NCI-H345 treated with DMSO at 0.1 percent for 48 hours (cell line): ENCODE data around the gene LIPG.

Experiments used
- DNase-seq: peaks from one replicate; lab custom pipeline; 2025; ENCODE audit not compliant: unreplicated experiment; lab: John Stamatoyannopoulos, UW

Gene LIPG

GRCh38 chr18:49610022-49610445, 48.2 kb downstream of the LIPG start:
- DNase-seq = no peak

GRCh38 chr18:49611316-49611715, 49.5 kb downstream of the LIPG start:
- no peak for DNase-seq

GRCh38 chr18:49612515-49613033, 50.7 kb downstream of the LIPG start:
- DNase-seq = no peak

DNA sequence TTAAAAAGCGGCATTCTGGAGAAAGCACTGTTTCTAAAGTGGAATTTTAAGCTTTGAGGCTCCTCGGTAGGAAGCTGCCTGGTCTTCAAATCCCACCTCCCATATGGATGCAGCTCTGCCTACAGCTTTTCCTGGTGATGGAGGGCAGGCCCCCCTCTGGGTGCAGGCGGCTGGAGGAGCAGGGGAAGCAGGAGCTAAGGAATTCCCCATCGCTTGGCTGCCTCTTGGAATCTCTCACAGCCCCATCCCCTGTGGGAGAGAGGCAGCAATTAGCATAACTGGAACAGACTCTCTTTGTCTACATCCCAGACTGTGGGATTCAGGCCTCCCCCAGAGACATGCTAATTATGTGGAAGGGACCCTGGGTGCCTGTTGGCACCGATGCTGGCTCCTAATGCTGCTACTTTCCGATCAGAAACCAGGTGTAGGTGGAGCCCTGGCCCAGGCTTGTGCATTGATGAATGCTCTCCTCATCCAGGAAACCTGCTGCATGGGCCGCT, 51.3 kb downstream of the LIPG start:
- no peak for DNase-seq

GRCh38 chr18:49613641-49614151, 51.8 kb downstream of the LIPG start:
- peak; percentile 66 for DNase-seq

- no peak for DNase-seq
Measured at GRCh38 chr18:49616618-49617328, 54.9 kb downstream of the LIPG start.

DNA sequence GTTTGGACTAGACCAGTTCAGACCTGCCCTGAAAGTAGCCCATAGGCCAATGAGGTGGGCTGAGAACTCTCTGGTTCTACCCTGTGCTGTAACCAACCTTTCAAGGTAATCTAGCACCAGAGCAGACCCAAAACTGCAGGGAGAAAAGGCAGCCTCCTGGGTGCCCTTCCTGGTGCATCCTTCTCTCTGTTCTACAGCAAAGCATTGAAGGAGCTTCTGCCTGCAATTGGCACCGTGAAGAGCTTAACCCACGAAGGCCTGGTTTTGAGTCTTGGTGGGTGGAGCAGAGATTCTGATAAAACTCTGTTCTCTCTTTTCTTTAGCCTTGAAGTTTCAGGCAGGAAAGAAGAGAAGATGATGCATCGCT, 55.5 kb downstream of the LIPG start:
- no peak for DNase-seq

- DNase-seq = no peak
Measured at GRCh38 chr18:49617865-49618264, 56.0 kb downstream of the LIPG start.

- DNase-seq = no peak
Measured at GRCh38 chr18:49618742-49619681, 57.2 kb downstream of the LIPG start.

DNA sequence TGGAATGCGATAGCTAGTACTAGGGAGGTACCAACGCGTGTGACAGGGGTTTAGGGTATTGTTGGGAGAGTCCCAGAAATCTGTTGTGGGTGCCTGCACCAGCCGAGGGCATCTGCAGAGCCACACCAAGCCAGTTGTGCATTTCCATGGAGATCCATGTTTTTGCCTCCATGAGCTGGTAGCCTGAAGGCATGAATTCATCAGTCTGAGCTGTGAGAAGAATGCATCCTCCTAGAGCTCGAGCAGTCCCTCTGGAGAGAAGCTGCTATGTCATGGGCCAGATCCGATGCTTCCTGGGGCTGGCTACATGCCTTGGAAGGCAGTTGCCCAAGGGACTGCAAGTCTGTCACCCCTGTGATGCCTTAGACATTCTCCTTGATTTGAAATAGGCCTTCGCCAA, 57.9 kb downstream of the LIPG start:
- DNase-seq = no peak

DNA sequence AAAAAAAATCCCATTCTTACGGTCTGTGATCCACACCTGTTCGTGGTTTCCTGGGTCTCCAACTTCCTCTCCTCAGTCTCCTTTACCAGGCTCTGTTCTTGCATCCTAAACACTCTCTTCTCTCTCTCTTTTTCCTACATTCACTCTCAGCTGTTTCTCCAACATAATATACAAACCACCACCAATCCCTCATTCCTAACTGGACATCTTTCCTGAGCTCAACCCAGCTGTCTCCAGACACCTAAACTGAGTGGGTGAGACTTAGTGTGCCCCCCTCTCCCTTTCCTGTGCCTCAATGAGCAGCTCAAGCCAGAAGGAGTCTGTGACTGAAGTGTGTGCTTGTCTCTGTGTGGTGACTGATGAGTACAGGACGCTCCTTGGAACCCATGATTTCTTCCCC, 59.4 kb downstream of the LIPG start:
- no peak for DNase-seq

DNA sequence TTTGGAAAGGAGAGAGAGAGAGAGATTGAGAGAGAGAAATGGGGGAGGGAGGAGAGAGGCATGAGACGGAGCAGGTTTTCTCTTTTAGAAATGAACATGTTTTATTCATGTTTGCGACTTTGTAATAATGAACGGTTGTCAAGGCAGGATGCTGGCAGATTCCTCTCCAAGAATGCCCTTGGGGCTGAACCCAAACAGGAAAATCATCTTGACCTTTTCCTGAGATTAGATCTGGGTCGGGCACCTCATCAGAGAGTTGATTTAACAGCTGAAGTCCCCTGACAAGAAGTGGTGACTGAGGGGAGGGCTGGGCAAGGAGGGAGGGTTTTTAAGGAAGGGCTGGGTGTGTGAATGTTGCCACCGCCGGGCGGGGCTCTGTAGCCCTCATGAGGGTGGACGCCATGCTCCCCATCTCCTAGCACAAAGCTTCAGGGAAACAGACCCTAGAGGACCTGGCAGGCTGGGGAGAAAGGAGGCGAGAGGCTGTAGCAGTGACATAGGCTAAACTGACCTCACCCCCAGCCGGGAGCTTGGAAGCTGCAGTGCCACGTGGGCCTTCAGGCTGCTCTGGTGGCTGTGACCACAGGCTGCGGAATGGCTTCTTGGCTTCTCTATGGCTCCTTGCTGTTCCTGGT, 60.0 kb downstream of the LIPG start:
- DNase-seq = no peak

GRCh38 chr18:49623571-49623970, 61.7 kb downstream of the LIPG start:
- no peak for DNase-seq

DNA sequence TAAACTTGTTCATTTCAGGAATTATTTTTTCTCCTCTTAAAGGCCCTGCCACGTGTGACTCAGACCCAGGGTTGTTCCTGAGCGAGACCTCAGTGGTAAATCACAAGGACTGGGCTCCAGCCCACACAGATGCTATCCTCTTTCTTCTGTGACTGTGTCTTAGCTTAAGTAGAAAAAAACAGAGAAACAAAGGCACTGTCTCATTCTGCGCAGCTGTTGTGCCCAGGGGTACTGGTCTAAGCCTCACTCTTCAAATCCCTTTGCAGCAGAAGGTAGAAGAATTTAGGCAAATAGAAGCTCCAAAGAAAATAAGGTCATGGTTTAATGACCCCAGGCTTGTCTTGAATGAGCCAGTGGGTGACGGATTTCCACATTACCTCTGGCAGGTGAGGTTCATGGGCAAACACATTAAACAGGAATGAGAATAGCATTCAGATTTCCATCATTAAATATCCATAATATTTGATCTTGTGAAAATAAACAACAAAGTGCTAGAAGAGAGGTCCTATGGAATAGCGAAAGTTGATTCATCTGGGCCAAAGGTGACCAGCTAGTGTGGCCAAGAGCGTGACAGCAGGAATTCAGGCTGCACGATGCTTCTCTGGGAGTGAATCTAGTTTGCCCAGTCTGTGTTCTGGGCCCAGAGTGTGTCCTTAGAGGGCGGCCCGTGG, 63.3 kb downstream of the LIPG start:
- no peak for DNase-seq

DNA sequence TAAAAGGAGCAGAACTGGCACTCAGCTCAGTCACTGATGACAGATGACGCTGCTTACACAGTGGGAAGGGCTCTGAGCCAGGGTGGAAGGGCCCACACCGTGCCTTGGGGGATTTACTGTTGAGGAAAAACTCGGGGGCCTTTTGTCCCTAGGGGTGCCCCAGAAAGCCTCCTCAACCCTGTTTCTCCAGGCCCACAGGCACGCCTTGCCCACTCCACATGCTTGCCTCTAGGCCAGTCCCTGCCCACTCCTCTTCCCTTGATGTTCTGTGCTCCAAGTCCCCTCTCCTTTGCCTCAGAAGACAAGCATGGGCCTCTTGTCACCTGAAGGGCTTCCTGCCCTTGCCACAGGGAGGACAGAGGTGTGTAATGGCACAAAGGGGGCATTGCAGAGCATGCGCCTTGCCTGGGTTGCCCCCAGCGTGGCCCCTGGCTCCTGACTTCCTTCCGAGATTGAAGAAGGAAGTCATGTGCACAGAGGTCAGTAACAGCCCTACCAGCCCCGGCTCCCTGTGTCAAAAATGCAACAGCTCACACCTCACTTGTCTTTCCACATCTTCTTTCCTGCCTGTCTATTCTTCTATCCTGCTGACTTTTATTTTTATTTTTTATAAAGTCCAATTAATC, 65.1 kb downstream of the LIPG start:
- no peak for DNase-seq

DNA sequence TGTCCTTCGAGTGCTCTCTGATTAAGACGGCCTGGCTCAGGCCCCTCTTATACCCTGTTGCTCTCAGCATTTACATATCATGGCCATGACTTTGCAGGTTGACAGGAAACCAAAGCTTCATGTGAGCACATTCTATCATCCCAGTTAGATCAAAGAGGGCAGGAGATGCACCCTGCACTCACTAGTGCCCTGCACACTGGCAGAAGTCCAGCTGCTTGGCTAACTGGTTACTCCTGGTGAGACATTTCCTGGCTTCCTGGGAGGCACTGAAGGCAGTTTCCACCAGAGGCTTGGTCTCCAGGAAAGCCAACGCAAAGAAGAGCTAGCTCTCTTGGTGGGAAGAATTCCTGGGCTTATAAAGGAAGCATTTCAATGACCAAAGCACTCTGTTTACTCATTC, 66.3 kb downstream of the LIPG start:
- DNase-seq = no peak

GRCh38 chr18:49628881-49629795, 67.3 kb downstream of the LIPG start:
- DNase-seq = no peak

- no peak for DNase-seq
Measured at GRCh38 chr18:49630246-49630699, 68.4 kb downstream of the LIPG start.
